ENCODE results near the gene PRICKLE4.
"Not testable (repeated sequence)": the region's sequence is repeated elsewhere in the genome, so short reads cannot be mapped to it uniquely, and the experiment has no call there.

PRICKLE4 gene

GRCh38 chr6:41796474-41796873, 15.9 kb downstream of the PRICKLE4 start:
- Histone ChIP-seq H3K27ac (ENCODE audit: low read depth, low read length) (no peak overlapping the region), H3K9ac (ENCODE audit: low read length in 5 of 5) (no peak overlapping the region), H3K36me3 (ENCODE audit: control insufficient read depth in 5 of 5, insufficient read depth in 5 of 5, low read length in 5 of 5) (peaks cover 19 to 64% (median 34%) of the 10 kb centered on the region in 5 donors), H3K4me3 (ENCODE audit: low read depth in 1 of 5, low read length in 5 of 5) (no peak overlapping the region), H3K9me3 (ENCODE audit: control insufficient read depth in 5 of 5, low read length in 5 of 5) (no peaks in the 10 kb centered on the region), H3K4me1 (ENCODE audit: control insufficient read depth in 5 of 5, insufficient read depth in 5 of 5, low read length in 5 of 5) (no peaks in the 10 kb centered on the region), H3K27me3 (ENCODE audit: control insufficient read depth in 5 of 5, insufficient read depth in 4 of 5, low read length in 5 of 5) (no peaks in the 10 kb centered on the region)

GRCh38 chr6:41798901-41799558, 18.4 kb downstream of the PRICKLE4 start:
- no peak overlapping the region for H3K9ac ChIP-seq (ENCODE audit: low read length in 5 of 5)
- H3K4me3 ChIP-seq (ENCODE audit: low read depth in 1 of 5, low read length in 5 of 5): no peak overlapping the region
- H3K27me3 ChIP-seq (ENCODE audit: control insufficient read depth in 5 of 5, insufficient read depth in 4 of 5, low read length in 5 of 5): no peaks in the 10 kb centered on the region
- H3K36me3 ChIP-seq (ENCODE audit: control insufficient read depth in 5 of 5, insufficient read depth in 5 of 5, low read length in 5 of 5): peaks cover 17 to 48% (median 22%) of the 10 kb centered on the region in 5 donors
- H3K9me3 ChIP-seq (ENCODE audit: control insufficient read depth in 5 of 5, low read length in 5 of 5): no peaks in the 10 kb centered on the region
- H3K27ac ChIP-seq (ENCODE audit: low read depth, low read length): no peak overlapping the region
- H3K4me1 ChIP-seq (ENCODE audit: control insufficient read depth in 5 of 5, insufficient read depth in 5 of 5, low read length in 5 of 5): no peaks in the 10 kb centered on the region

- Histone ChIP-seq H3K4me1 (ENCODE audit: control insufficient read depth in 5 of 5, insufficient read depth in 5 of 5, low read length in 5 of 5) (no peaks in the 10 kb centered on the region), H3K36me3 (ENCODE audit: control insufficient read depth in 5 of 5, insufficient read depth in 5 of 5, low read length in 5 of 5) (peaks cover 17 to 44% (median 22%) of the 10 kb centered on the region in 5 donors), H3K9me3 (ENCODE audit: control insufficient read depth in 5 of 5, low read length in 5 of 5) (no peaks in the 10 kb centered on the region), H3K27ac (ENCODE audit: low read depth, low read length) (no peak overlapping the region), H3K27me3 (ENCODE audit: control insufficient read depth in 5 of 5, insufficient read depth in 4 of 5, low read length in 5 of 5) (no peaks in the 10 kb centered on the region), H3K9ac (ENCODE audit: low read length in 5 of 5) (no peak overlapping the region), H3K4me3 (ENCODE audit: low read depth in 1 of 5, low read length in 5 of 5) (no peak overlapping the region)
Measured at GRCh38 chr6:41799559-41799911, 19.0 kb downstream of the PRICKLE4 start.

- peaks cover 9 to 41% (median 22%) of the 10 kb centered on the region in 5 donors for H3K36me3 ChIP-seq (ENCODE audit: control insufficient read depth in 5 of 5, insufficient read depth in 5 of 5, low read length in 5 of 5)
- no peaks in the 10 kb centered on the region for H3K4me1 ChIP-seq (ENCODE audit: control insufficient read depth in 5 of 5, insufficient read depth in 5 of 5, low read length in 5 of 5)
- H3K9ac ChIP-seq (ENCODE audit: low read length in 5 of 5): no peak overlapping the region
- no peaks in the 10 kb centered on the region for H3K27me3 ChIP-seq (ENCODE audit: control insufficient read depth in 5 of 5, insufficient read depth in 4 of 5, low read length in 5 of 5)
- H3K4me3 ChIP-seq (ENCODE audit: low read depth in 1 of 5, low read length in 5 of 5): no peak overlapping the region
- no peak overlapping the region for H3K27ac ChIP-seq (ENCODE audit: low read depth, low read length)
- no peaks in the 10 kb centered on the region for H3K9me3 ChIP-seq (ENCODE audit: control insufficient read depth in 5 of 5, low read length in 5 of 5)
Measured at GRCh38 chr6:41801380-41801779, 20.8 kb downstream of the PRICKLE4 start.

- Histone ChIP-seq H3K36me3 (ENCODE audit: control insufficient read depth in 5 of 5, insufficient read depth in 5 of 5, low read length in 5 of 5) (peaks cover 3 to 18% (median 14%) of the 10 kb centered on the region in 5 donors), H3K4me1 (ENCODE audit: control insufficient read depth in 5 of 5, insufficient read depth in 5 of 5, low read length in 5 of 5) (no peaks in the 10 kb centered on the region), H3K27me3 (ENCODE audit: control insufficient read depth in 5 of 5, insufficient read depth in 4 of 5, low read length in 5 of 5) (no peaks in the 10 kb centered on the region), H3K9ac (ENCODE audit: low read length in 5 of 5) (no peak overlapping the region), H3K27ac (ENCODE audit: low read depth, low read length) (no peak overlapping the region), H3K4me3 (ENCODE audit: low read depth in 1 of 5, low read length in 5 of 5) (no peak overlapping the region), H3K9me3 (ENCODE audit: control insufficient read depth in 5 of 5, low read length in 5 of 5) (no peaks in the 10 kb centered on the region)
Measured at GRCh38 chr6:41805830-41806774, 25.5 kb downstream of the PRICKLE4 start.

- Histone ChIP-seq H3K9ac (ENCODE audit: low read length in 5 of 5) (no peak overlapping the region), H3K27ac (ENCODE audit: low read depth, low read length) (no peak overlapping the region), H3K4me1 (ENCODE audit: control insufficient read depth in 5 of 5, insufficient read depth in 5 of 5, low read length in 5 of 5) (no peaks in the 10 kb centered on the region), H3K9me3 (ENCODE audit: control insufficient read depth in 5 of 5, low read length in 5 of 5) (no peaks in the 10 kb centered on the region), H3K36me3 (ENCODE audit: control insufficient read depth in 5 of 5, insufficient read depth in 5 of 5, low read length in 5 of 5) (peaks cover 0 to 6% (median 5%) of the 10 kb centered on the region in 5 donors), H3K4me3 (ENCODE audit: low read depth in 1 of 5, low read length in 5 of 5) (no peak overlapping the region), H3K27me3 (ENCODE audit: control insufficient read depth in 5 of 5, insufficient read depth in 4 of 5, low read length in 5 of 5) (no peaks in the 10 kb centered on the region)
Measured at GRCh38 chr6:41811095-41811494, 30.5 kb downstream of the PRICKLE4 start.

- H3K9ac ChIP-seq (ENCODE audit: low read length in 5 of 5); H3K4me3 ChIP-seq (ENCODE audit: low read depth in 1 of 5, low read length in 5 of 5); H3K36me3 ChIP-seq (ENCODE audit: control insufficient read depth in 5 of 5, insufficient read depth in 5 of 5, low read length in 5 of 5); H3K4me1 ChIP-seq (ENCODE audit: control insufficient read depth in 5 of 5, insufficient read depth in 5 of 5, low read length in 5 of 5); H3K9me3 ChIP-seq (ENCODE audit: control insufficient read depth in 5 of 5, low read length in 5 of 5); H3K27me3 ChIP-seq (ENCODE audit: control insufficient read depth in 5 of 5, insufficient read depth in 4 of 5, low read length in 5 of 5); H3K27ac ChIP-seq (ENCODE audit: low read depth, low read length): not testable (repeated sequence)
Measured at GRCh38 chr6:41811946-41812345, 31.4 kb downstream of the PRICKLE4 start.

GRCh38 chr6:41813469-41813868, 32.9 kb downstream of the PRICKLE4 start:
- Histone ChIP-seq H3K36me3 (ENCODE audit: control insufficient read depth in 5 of 5, insufficient read depth in 5 of 5, low read length in 5 of 5) (no peaks in the 10 kb centered on the region), H3K27ac (ENCODE audit: low read depth, low read length) (no peak overlapping the region), H3K9ac (ENCODE audit: low read length in 5 of 5) (peak overlapping the region in 1 of 5 donors; percentile 1), H3K4me3 (ENCODE audit: low read depth in 1 of 5, low read length in 5 of 5) (no peak overlapping the region), H3K27me3 (ENCODE audit: control insufficient read depth in 5 of 5, insufficient read depth in 4 of 5, low read length in 5 of 5) (no peaks in the 10 kb centered on the region), H3K9me3 (ENCODE audit: control insufficient read depth in 5 of 5, low read length in 5 of 5) (no peaks in the 10 kb centered on the region), H3K4me1 (ENCODE audit: control insufficient read depth in 5 of 5, insufficient read depth in 5 of 5, low read length in 5 of 5) (no peaks in the 10 kb centered on the region)

- H3K36me3 ChIP-seq (ENCODE audit: control insufficient read depth in 5 of 5, insufficient read depth in 5 of 5, low read length in 5 of 5): no peaks in the 10 kb centered on the region
- H3K27me3 ChIP-seq (ENCODE audit: control insufficient read depth in 5 of 5, insufficient read depth in 4 of 5, low read length in 5 of 5): no peaks in the 10 kb centered on the region
- H3K27ac ChIP-seq (ENCODE audit: low read depth, low read length): no peak overlapping the region
- H3K9ac ChIP-seq (ENCODE audit: low read length in 5 of 5): peak overlapping the region in 1 of 5 donors; percentile 1
- no peaks in the 10 kb centered on the region for H3K4me1 ChIP-seq (ENCODE audit: control insufficient read depth in 5 of 5, insufficient read depth in 5 of 5, low read length in 5 of 5)
- H3K4me3 ChIP-seq (ENCODE audit: low read depth in 1 of 5, low read length in 5 of 5): no peak overlapping the region
- no peaks in the 10 kb centered on the region for H3K9me3 ChIP-seq (ENCODE audit: control insufficient read depth in 5 of 5, low read length in 5 of 5)
Measured at GRCh38 chr6:41813956-41814355, 33.4 kb downstream of the PRICKLE4 start.

- Histone ChIP-seq H3K4me3 (ENCODE audit: low read depth in 1 of 5, low read length in 5 of 5) (no peak overlapping the region), H3K36me3 (ENCODE audit: control insufficient read depth in 5 of 5, insufficient read depth in 5 of 5, low read length in 5 of 5) (no peaks in the 10 kb centered on the region), H3K27me3 (ENCODE audit: control insufficient read depth in 5 of 5, insufficient read depth in 4 of 5, low read length in 5 of 5) (no peaks in the 10 kb centered on the region), H3K9me3 (ENCODE audit: control insufficient read depth in 5 of 5, low read length in 5 of 5) (no peaks in the 10 kb centered on the region), H3K9ac (ENCODE audit: low read length in 5 of 5) (no peak overlapping the region), H3K4me1 (ENCODE audit: control insufficient read depth in 5 of 5, insufficient read depth in 5 of 5, low read length in 5 of 5) (no peaks in the 10 kb centered on the region), H3K27ac (ENCODE audit: low read depth, low read length) (no peak overlapping the region)
Measured at GRCh38 chr6:41814629-41815028, 34.0 kb downstream of the PRICKLE4 start.

All from subcutaneous abdominal adipose tissue (tissue), 5 donors.